CD4-positive, alpha-beta T cell (primary cell): ENCODE results near the gene FAM222A. TPM values are rescaled to one million over a fixed set of nuclear protein-coding genes. Genes with fewer than 3 reads are reported as not detected.

Source experiments
- ATAC-seq: fragments of 200-7000 bp; cut with Tn5 transposase; one replicate; pipeline ENCODE4 v1.10.0; 2022; ENCODE audit warnings: mild to moderate bottlenecking; ENCODE audit not compliant: poor library complexity
- CTCF ChIA-PET: fragments of 350-600 bp; sonication (Branson Sonifier 250); formaldehyde crosslinking; loops from one replicate; lab custom pipeline; 2021; ENCODE audit warnings: antibody characterized with exemption, inconsistent platforms; lab: Charles Lee
- POLR2A ChIA-PET: fragments of 350-600 bp; sonication (Branson Sonifier 250); formaldehyde crosslinking; loops from one replicate; lab custom pipeline; 2021; ENCODE audit warnings: antibody characterized with exemption, inconsistent platforms; lab: Charles Lee
- DNase-seq, 14 experiments: peaks; one replicate each; pipeline ENCODE4 v3.0.0-alpha.2; 2013 to 2020; ENCODE audit warnings: mixed read lengths in 2 of 14
- H3K27ac ChIP-seq, 2 donors: one replicate each; pipeline versions ENCODE4 v1.5.1 to v1.7.0; 2013; ENCODE audit warnings: low read length in 2 of 2, low read depth in 1 of 2, mild to moderate bottlenecking in 1 of 2
- H3K27me3 ChIP-seq, 2 experiments: 1 replicate in 1 of 2; 2 replicates in 1 of 2; pipeline versions ENCODE4 v1.6.1 to v1.7.0; 2013; ENCODE audit warnings: low read length in 2 of 2, control low read depth in 1 of 2, mild to moderate bottlenecking in 1 of 2, moderate library complexity in 1 of 2; ENCODE audit not compliant: insufficient read depth in 2 of 2, control insufficient read depth in 1 of 2
- H3K36me3 ChIP-seq: one replicate; pipeline ENCODE4 v1.6.1; 2013; ENCODE audit warnings: low read length, control low read depth; ENCODE audit not compliant: insufficient read depth
- H3K4me1 ChIP-seq: one replicate; pipeline ENCODE4 v1.6.1; 2013; ENCODE audit warnings: low read length, control low read depth; ENCODE audit not compliant: insufficient read depth
- H3K4me3 ChIP-seq: one replicate; pipeline ENCODE4 v1.5.1; 2013; ENCODE audit warnings: mild to moderate bottlenecking, low read length, moderate library complexity
- H3K9me3 ChIP-seq, 2 experiments: 1 replicate in 1 of 2; 2 replicates in 1 of 2; pipeline versions ENCODE4 v1.6.1 to v1.7.0; 2013; ENCODE audit warnings: low read length in 2 of 2, mild to moderate bottlenecking in 2 of 2, control low read depth in 1 of 2, moderate library complexity in 1 of 2; ENCODE audit not compliant: control insufficient read depth in 1 of 2, insufficient read depth in 1 of 2
- H3K27ac Mint-ChIP-seq: one replicate; pipeline ENCODE4 v1.8.0; 2020; ENCODE audit warnings: mixed read lengths
- H3K27me3 Mint-ChIP-seq: one replicate; pipeline ENCODE4 v1.8.0; 2021; ENCODE audit warnings: mixed read lengths
- H3K36me3 Mint-ChIP-seq: one replicate; pipeline ENCODE4 v1.8.0; 2021; ENCODE audit warnings: low read depth, mixed read lengths
- H3K4me1 Mint-ChIP-seq: one replicate; pipeline ENCODE4 v1.8.0; 2021; ENCODE audit warnings: low read depth, mixed read lengths
- H3K4me3 Mint-ChIP-seq: one replicate; pipeline ENCODE4 v1.8.0; 2020; ENCODE audit warnings: mild to moderate bottlenecking, mixed read lengths
- H3K9me3 Mint-ChIP-seq: one replicate; pipeline ENCODE4 v1.8.0; 2020; ENCODE audit warnings: mixed read lengths
- CTCF ChIP-seq: fragments of 200-600 bp; IDR thresholded peaks from one replicate; pipeline ENCODE4 v1.8.0; 2022; ENCODE audit warnings: antibody characterized with exemption, mild to moderate bottlenecking
- intact Hi-C, 2 experiments: fragments of 100-400 bp; cut with DNase I in 1 of 2; cut with micrococcal nuclease in 1 of 2; formaldehyde crosslinking; loops; one replicate each; pipeline versions ENCODE4 v1.15.1 to v1.9.0; 2023 to 2025; cut with DNase I, micrococcal nuclease
- total RNA-seq, 174 experiments: library from RNA in 2 of 174; stranded (reverse) in 2 of 174; gene quantifications; one replicate each; pipeline ENCODE4 v1.2.3 and lab custom pipeline; 2021 to 2026

Gene FAM222A
- total RNA-seq, 2 experiments from 2014 or later = 1.1 to 1.7 TPM

GRCh38 chr12:109730306-109731145 is 16.9 kb downstream of the FAM222A start:
- H3K9me3 ChIP-seq = no peaks in the 10 kb centered on the region
- TF ChIP-seq CTCF = no peak
- Mint-ChIP-seq H3K9me3 (no peaks in the 10 kb centered on the region), H3K4me3 (no peak overlapping the region), H3K4me1 (no peaks in the 10 kb centered on the region), H3K27me3 (peaks cover 27% of the 10 kb centered on the region), H3K27ac (no peak overlapping the region), H3K36me3 (no peaks in the 10 kb centered on the region)
- no peak for DNase-seq
- no peaks in the 10 kb centered on the region for H3K4me1 ChIP-seq
- H3K27ac ChIP-seq = no peak overlapping the region
- ChIA-PET POLR2A (no interaction called here), CTCF (no interaction called here)
- peaks cover 8 to 25% of the 10 kb centered on the region in 2 experiments for H3K27me3 ChIP-seq
- no peaks in the 10 kb centered on the region for H3K36me3 ChIP-seq
- ATAC-seq = no peak
- H3K4me3 ChIP-seq = no peak overlapping the region
- intact Hi-C loops = no loop called here

DNA sequence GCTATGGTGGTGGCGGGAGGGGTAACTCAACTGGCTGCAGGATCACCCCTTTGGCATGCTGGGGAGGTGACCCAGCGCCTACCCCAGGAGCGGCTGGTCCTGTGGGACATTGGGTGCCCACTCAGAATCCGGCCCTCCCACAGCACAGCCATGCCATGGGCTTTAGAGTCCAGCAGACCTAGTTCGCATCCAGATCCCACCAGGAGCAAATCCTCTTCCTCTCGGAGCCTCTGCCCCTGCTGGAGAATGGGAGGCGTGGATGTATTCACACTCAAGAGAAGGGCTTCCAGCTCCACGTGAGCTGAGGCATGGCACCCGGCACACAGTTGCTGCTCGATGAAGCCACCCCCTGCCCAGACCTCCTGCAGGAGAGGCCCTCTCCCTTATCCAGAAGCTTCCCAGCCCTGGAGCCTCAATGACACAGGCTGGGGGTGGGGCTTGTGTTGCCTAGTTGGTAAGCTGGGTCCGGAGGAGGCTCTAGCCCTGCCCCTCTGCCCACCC is 17.7 kb downstream of the FAM222A start:
- TF ChIP-seq CTCF = no peak
- H3K9me3 ChIP-seq = no peaks in the 10 kb centered on the region
- H3K4me3 Mint-ChIP-seq = no peak overlapping the region
- DNase-seq (peak in 1 of 14 experiments; percentile 25), ATAC-seq (no peak)
- no peak overlapping the region for H3K27ac Mint-ChIP-seq
- H3K36me3 Mint-ChIP-seq = no peaks in the 10 kb centered on the region
- intact Hi-C loops = no loop called here
- ChIA-PET CTCF (no interaction called here), POLR2A (no interaction called here)
- no peaks in the 10 kb centered on the region for H3K36me3 ChIP-seq
- H3K4me1 Mint-ChIP-seq = no peaks in the 10 kb centered on the region
- no peak overlapping the region for H3K27ac ChIP-seq
- H3K4me3 ChIP-seq = no peak overlapping the region
- no peaks in the 10 kb centered on the region for H3K9me3 Mint-ChIP-seq
- peaks cover 8 to 25% of the 10 kb centered on the region in 2 experiments for H3K27me3 ChIP-seq
- H3K4me1 ChIP-seq = no peaks in the 10 kb centered on the region
- H3K27me3 Mint-ChIP-seq = peaks cover 30% of the 10 kb centered on the region

- TF ChIP-seq CTCF = no peak
- DNase-seq = peak in 1 of 14 experiments; percentile 15
- peaks cover 30% of the 10 kb centered on the region for H3K27me3 Mint-ChIP-seq
- ATAC-seq = no peak
- H3K27ac Mint-ChIP-seq = no peak overlapping the region
- Histone ChIP-seq H3K36me3 (no peaks in the 10 kb centered on the region), H3K4me3 (no peak overlapping the region), H3K27me3 (peaks cover 8 to 25% of the 10 kb centered on the region in 2 experiments), H3K4me1 (no peaks in the 10 kb centered on the region), H3K9me3 (no peaks in the 10 kb centered on the region), H3K27ac (no peak overlapping the region)
- no peak overlapping the region for H3K4me3 Mint-ChIP-seq
- no peaks in the 10 kb centered on the region for H3K9me3 Mint-ChIP-seq
- no peaks in the 10 kb centered on the region for H3K36me3 Mint-ChIP-seq
- intact Hi-C loops = no loop called here
- POLR2A ChIA-PET = no interaction called here
- CTCF ChIA-PET = no interaction called here
- H3K4me1 Mint-ChIP-seq = no peaks in the 10 kb centered on the region
These were observed 18.2 kb downstream of the FAM222A start for GRCh38 chr12:109731806-109732205.
